Measurements from ENCODE around the gene WDR70.
A peak's percentile ranks its signal among the peaks of the same experiment; 100 is the strongest.
"Not testable (repeated sequence)": the region's sequence is repeated elsewhere in the genome, so short reads cannot be mapped to it uniquely, and the experiment has no call there.

Gene WDR70

DNA sequence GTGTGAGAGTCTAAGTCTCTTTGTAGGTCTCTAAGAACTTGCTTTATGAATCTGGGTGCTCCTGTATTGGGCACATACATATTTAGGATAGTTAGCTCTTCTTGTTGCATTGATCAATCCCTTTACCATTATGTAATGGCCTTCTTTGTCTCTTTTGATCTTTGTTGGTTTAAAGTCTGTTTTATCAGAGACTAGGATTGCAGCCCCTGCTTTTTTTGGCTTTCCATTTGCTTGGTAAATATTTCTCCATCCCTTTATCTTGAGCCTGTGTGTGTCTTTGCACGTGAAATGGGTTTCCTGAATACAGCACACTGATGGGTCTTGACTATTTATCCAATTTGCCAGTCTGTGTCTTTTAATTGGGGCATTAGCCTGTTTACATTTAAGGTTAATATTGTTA, 275.4 kb downstream of the WDR70 start:
- not testable (repeated sequence) for DNase-seq

DNA sequence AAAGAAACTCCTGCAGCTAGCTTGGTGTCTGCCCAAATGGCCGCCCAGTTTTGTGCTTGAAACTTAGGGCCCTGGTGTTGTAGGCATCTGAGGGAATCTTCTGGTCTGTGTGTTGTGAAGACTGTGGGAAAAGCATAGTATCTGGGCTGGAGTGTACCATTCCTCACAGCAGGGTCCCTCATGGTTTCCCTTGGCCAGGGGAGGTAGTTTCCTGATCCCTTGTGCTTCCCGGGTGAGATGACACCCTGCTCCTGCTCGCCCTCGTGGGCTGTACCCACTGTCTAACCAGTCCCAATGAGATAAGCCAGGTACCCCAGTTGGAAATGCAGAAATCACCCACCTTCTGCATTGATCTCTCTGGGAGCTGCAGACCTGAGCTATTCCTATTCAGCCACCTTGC, 277.9 kb downstream of the WDR70 start:
- DNase-seq = no peak

DNA sequence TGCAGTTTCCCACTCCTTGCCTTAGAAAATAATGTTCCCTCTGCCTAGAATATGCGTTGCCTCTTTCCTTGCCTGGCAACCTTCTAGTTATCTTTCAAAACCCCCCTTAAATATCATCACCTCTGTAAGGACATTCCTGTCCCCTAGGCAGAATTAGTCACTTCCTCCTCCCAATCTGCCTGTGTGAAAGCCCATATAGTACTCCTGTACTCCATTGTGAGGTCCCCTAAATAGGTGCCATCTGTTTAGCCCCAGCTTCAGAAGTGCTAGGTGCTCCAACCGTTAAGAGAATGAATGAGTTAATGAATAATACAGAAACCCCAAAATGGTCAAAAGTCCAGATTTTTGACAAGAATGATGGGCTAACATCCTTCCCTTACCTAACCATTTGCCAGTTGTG, 279.3 kb downstream of the WDR70 start:
- no peak for DNase-seq

DNA sequence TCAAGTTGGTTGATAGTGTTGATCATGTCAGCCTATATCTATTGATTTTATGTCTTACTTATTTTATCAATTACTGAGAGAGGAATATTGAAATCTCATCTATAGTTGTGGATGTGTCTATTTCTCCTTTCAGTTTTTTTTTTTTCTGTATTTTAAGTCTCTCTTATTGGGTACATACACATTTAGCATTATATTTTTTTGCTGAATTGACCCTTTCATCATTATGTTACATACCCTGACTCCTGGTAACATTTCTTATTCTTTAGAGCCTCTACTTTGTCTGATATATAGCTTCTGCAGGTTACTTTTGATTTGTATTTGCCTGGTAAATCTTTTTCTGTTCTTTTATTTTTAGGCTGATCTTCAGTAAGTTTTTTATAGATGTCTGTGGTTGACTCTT, 281.2 kb downstream of the WDR70 start:
- no peak for DNase-seq

DNA sequence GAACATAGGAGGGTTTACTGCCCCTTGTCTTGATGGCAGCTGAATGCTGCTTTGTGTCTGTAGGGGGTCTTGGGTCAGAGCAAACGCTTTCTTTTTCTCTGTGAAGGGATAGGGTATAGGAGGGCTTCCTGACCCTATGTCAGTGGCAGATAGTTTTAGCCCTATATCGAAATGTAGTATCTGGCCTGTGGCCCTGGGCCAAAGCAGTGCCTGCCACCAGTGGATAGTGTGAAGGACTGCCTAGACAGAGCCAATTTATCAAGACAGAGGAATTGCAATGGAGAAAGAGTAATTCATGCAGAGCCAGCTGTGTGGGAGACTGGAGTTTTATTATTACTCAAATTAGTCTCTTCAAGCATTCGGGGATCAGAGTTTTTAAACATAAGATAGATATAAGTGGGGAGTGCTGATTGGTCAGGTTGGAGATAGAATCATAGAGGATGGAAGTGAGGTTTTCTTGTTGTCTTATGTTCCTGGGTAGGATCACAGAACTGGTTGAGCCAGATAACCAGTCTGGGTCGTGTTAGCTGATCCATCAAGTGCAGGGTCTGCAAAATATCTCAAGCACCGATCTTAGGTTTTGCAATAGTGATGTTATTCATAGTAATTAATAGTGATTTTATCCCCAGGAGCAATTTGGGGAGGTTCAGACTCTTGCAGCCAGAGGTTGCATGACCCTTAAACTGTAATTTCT, 282.3 kb downstream of the WDR70 start:
- no peak for DNase-seq

DNA sequence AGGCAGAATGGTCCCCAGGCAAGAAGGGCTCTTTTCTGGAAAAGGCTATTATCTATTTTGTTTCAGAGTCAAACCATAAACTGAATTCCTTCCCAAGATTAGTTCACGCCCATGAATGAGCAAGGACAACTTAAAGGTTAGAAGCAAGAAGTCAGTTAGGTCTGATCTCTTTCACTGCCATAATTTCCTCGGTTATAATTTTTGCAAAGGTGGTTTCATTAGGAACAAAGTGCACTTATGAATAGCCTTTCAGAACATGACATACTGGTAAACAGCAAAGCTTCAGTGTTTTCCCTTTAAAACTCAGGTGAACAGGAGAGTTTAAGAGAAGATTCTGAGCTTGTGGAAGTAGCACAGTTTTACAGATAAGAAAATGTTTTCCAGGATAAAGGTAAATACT, 282.8 kb downstream of the WDR70 start:
- DNase-seq = no peak

DNA sequence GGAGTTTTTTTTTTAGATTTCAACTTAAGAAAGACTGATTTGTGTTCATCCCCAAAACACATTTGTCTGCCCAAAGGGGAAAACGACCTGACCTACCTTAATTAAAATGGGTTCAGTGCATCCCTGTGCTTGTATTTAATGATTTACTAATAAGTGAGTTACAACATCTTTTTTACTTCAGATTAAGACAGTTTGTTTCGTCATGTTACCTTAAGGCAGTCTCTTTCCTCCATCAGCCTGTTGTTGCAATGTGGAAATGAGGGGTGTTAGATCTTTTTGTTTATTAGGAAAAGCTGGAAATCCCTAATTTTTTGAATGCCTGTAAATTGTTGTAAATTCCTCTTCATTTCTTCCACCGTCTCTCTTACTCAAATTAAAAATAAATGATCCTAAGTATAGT, 283.2 kb downstream of the WDR70 start:
- no peak for DNase-seq

DNA sequence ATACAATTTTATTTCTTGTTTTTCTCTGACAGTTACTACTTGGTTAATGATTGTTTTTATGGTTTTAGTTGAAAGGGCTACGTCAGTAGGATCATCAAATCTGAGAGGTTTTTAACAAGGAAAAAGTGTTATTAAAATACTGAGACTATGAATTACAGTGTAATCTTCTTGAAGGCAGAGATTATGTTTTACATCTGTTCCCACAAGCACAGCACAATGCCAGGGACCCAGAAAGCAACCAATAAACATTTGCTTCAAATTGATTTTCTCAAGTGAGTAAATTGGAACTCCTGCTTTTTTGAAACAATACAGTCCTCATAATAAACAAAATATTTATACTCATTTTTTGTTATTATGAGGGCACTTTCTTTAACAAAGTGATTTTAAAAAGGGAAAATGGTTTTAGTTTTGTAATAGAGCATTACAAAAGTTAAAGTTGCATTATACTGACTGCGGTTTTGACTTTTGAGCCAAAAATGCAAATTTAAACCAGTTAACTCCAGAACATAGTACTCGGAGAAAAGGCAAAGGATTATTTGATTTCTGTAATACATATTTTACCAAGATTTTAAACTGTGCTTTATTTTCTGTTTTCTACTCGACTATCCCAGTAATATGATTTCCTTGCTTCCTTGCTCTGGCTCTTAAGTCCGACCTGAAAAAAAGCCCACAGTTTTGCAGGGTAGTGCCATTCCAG, 283.8 kb downstream of the WDR70 start:
- no peak for DNase-seq

DNA sequence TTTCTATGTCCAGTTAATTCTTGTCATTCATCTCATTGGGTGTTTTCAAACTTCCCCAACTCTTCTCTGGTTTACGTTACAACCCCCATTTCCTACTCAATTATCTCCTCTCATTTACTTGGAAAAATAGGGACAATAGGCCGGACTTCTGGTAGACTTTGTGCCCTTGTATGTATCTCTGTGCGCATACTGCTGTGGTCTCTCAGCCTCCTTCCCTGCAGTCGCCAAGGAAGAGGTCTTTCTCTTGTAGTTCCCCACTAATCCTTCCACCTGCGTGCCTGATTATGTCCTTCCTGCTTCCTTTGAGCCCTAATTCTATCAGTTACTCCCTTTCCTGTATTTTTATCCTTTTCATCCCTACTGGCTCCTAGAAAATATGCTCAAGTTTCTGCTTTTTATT, 284.4 kb downstream of the WDR70 start:
- DNase-seq = no peak

DNA sequence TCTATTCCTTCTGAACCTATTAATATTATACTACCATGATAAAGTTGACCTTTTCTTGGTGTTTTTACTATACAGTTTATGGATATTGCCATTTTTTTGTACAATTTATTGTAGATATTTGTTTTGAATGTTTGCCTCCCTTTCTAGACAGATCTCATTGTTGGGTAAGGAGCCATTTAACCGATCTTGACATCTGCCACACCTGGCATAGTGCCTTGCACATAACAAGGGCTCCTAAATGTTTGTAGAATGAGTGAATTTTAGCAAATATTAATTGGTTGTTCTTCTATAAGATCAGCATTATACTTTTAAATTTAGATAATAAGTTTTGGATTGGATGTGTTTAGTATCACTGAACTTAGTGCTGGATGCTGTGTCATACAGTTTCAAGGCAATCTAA, 285.4 kb downstream of the WDR70 start:
- DNase-seq = no peak

DNA sequence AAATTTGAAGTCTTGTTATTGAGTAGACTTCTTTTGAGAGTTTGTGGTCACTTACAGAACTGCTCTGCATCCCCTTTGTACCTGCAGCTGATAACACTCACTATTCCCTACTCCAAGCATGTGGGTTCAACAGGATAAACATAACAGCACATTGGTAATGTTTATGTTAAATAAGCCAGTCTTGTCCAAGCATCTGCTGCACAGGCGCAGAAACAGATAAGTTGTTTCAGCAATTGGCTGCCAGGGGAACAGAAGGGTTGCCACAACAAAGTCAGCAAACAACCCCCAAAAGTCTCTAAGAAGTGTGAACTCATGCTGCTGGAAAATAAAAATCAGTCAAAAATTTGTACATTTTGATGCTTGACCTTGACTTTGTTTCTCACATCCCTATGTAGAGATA, 286.2 kb downstream of the WDR70 start:
- no peak for DNase-seq

DNA sequence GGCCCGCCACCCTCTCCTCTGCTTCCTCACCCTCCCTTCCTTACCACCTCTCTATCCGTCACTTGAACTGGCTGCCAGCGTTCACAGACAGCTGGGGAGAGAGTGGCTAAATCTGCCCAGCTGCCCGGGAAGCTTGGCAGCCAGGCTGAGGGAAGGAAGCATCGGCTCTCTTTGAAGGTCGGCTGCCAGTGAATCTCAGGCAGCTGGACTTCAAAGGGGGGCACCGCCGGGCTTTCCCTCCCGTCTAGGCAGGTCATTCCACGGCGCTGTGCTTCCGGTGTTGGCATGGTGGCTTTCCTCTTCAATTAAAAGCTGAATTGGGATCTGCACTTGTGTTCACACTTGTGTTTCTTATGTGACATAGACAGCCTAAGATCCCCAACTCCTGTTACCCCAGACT, 286.8 kb downstream of the WDR70 start:
- DNase-seq = peak; percentile 4

DNA sequence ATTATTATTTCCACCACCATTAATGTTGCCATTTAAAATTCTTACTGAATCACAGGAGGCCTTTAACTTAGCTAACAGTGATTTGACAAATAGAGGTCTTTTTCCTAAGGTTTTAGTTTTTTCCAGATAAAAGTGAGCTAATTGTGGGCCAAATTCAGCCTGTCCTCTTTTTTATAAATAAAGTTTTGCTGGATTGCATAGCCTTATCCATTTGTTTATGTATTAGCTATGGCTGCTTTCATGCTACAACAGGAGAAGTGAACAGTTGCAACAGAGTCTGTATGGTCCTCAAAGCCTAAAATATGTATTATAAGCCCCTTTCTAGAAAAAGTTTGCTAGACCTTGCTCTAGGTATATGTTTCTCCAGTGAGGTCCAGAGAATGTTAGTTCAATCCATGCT, 288.3 kb downstream of the WDR70 start:
- DNase-seq = no peak

DNA sequence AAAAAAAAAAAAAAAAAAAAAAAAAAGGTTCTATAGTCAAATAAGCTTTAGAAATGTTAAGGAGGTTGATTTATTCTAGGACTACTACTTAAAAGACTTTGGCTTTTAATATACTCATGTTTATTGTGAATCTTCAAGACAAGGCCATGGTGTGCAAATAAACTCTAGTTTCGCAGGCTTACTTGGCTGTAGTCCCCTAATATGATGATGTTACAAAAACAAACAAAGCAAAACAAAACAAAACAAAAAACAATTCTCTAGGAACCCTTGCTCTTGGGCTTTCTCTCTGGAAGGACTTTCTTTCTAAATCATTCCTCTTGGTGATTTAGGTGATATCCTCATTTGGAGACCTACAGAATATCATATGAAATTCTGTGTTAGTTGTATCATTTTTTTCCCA, 288.7 kb downstream of the WDR70 start:
- DNase-seq = no peak

DNA sequence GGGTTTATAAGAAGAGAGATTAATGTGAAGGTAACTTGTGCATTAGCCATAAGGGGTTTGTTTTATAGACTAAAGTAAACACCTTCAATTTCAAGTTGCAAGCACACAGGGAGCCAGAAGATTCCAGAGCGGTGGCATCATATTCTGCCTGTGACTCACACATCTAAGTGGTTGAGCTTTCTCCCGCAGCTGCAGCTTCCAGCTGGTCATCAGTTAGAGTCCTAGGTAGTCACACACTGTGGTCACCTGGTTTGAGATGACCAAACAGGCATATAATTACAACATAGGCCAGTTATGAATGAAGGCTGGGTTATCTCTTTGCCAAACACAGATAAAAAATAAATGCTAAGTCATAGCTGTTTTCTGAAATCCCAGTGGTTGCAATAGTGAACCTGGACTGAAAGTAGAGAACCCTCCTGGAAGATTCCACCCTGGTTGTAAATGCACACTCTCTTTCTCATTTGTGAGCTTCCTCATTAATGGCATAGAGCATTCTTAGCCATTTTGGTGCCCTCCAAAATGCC, 289.5 kb downstream of the WDR70 start:
- no peak for DNase-seq

DNA sequence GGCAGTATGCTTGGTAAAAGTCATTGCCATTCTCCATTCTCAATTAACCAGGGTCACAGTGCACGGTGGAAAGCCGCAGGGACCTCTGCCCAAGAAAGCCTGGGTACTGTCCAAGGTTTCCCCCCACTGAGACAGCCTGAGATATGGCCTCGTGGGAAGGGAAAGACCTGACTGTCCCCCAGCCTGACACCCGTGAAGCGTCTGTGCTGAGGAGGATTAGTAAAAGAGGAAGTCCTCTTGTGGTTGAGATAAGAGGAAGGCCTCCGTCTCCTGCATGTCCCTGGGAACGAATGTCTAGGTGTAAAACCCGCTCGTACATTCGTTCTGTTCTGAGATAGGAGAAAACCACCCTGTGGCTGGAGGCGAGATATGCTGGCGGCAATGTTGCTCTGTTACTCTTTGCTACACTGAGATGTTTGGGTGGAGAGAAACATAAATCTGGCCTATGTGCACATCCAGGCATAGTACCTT, 293.0 kb downstream of the WDR70 start:
- not testable (repeated sequence) for DNase-seq

DNA sequence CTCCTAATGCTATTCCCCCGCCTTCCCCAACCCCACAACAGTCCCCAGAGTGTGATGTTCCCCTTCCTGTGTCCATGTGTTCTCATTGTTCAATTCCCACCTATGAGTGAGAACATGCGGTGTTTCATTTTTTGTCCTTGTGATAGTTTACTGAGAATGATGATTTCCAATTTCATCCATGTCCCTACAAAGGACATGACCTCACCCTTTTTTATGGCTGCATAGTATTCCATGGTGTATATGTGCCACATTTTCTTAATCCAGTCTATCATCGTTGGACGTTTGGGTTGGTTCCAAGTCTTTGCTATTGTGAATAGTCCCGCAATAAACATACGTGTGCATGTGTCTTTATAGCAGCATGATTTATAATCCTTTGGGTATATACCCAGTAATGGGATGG, 295.2 kb downstream of the WDR70 start:
- DNase-seq = not testable (repeated sequence)

DNA sequence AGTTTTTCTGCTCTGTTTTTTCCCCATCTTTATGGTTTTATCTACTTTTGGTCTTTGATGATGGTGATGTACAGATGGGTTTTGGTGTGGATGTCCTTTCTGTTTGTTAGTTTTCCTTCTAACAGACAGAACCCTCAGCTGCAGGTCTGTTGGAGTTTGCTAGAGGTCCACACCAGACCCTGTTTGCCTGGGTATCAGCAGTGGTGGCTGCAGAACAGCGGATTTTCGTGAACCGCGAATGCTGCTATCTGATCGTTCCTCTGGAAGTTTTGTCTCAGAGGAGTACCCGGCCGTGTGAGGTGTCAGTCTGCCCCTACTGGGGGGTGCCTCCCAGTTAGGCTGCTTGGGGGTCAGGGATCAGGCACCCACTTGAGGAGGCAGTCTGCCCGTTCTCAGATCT, 300.2 kb downstream of the WDR70 start:
- not testable (repeated sequence) for DNase-seq

DNA sequence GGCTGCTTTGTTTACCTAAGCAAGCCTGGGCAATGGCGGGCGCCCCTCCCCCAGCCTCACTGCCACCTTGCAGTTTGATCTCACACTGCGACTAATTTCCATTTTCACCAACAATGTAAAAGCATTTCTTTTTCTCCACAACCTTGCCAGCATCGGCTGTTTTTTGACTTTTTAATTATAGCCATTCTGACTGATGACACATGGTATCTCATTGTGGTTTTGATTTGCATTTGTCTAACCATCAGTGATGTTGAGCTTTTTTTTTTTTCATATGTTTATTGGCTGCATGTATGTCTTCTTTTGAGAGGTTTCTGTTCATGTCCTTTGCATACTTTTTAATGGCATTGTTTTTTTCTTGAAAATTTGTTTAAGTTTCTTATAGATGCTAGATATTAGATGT, 300.8 kb downstream of the WDR70 start:
- DNase-seq = not testable (repeated sequence)

DNA sequence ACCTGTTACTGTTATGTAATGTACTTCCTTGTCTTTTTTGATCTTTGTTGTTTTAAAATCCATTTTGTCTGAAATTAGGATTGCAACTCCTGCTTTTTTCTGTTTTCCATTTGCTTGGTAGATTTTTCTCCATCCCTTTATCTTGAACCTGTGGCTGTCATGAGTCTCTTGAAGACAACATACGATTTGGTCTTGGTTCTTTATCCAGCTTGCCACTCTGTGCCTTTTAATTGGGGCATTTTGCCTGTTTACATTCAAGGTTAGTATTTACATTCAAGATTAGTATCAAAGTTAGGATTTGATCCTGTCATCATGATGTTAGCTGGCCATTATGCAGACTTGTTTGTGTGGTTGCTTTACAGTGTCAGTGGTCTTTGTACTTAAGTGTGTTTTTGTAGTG, 304.0 kb downstream of the WDR70 start:
- no peak for DNase-seq

DNA sequence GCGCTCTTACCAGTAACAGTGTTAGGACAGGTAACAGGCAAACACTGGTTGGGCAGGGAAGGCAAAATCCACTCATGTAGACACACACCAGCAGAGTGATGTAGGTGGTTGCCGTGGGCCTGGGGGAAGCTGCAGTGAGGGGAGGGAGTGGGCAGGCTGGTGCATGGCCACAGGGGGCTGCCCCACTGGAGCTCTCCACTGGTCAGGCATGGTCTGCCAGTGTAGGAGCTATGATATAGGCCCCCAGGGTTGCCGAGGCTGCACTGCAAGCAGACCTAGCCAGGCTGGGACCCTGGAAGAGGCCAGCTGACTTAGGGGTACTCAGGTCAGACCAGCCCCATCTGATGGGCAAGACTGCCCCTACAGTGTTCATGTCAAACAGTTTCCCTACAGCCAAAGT, 306.1 kb downstream of the WDR70 start:
- no peak for DNase-seq

DNA sequence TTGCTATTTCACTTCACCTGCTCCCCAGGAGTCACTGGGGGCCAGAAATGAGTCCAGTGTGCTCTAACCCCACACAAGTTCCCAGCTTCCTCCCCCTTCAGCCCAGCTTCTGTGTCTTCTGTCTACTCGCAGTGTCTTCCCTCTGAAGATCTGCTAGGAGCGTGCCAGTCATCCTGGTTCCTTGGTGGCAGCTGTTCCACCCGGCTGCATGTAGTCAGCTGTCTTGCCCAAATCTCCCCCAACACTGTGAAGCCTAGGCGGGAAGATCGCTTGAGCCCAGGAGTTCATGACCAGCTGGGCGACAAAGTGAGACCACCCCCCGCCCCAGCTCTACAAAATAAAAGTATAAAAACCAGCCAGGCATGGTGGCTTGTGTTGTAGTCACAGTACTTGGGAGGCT, 306.7 kb downstream of the WDR70 start:
- no peak for DNase-seq

DNA sequence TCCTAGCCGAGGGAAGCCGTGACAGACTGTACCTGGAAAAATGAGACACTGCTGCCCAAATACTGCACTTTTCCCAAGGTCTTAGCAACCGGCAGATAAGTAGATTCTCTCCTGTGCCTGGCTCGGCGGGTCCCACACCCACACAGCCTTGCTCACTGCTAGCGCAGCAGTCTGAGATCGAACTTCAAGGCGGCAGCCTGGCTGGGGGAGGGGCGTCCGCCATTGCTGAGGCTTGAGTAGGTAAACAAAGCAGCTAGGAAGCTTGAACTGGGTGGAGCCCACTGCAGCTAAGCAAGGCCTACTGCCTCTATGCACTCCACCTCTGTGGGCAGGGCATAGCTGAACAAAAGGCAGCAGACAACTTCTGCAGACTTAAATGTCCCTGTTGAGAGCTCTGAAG, 309.8 kb downstream of the WDR70 start:
- not testable (repeated sequence) for DNase-seq

DNA sequence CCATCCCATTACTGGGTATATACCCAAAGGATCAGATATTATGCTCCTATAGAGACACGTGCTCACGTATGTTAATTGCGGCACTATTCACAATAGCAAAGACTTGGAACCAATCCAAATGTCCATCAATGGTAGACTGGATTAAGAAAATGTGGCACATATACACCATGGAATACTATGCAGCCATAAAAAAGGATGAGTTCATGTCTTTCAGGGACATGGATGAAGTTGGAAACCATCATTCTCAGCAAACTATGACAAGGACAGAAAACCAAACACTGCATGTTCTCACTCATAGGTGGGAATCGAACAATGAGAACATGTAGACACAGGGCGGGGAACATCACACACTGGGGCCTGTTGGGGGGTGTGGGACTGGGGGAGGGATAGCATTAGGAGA, 315.2 kb downstream of the WDR70 start:
- DNase-seq = not testable (repeated sequence)

DNA sequence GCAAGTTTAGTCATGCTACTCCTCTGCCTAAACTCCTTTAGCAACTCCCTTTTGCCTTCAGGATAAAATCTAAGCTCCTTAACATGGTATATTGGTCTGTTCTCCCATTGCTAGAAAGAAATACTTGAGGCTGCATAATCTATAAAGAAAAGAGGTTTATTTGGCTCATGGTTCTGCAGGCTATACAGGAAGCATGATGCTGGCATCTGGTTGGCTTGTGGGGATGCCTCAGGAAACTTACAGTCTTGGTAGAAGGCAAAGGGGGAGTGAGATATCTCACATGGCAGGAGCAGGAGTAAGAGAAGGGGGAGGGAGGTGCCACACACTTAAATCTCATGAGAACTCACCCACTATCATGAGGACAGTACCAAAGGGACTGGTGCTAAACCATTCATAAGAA, 315.7 kb downstream of the WDR70 start:
- DNase-seq = no peak

All from activated CD4-positive, alpha-beta T cell treated with anti-CD3 and anti-CD28 coated beads, Interleukin-2, amount 50 U/mL, for 1 hour (primary cell).